Mesenteric fat pad (tissue), 1 donor: ENCODE measurements around the gene ST6GALNAC2. TPM values are rescaled to one million over a fixed set of nuclear protein-coding genes. Genes with fewer than 3 reads are reported as not detected.

ENCODE experiments used
- DNase-seq: peaks from one replicate; pipeline ENCODE4 v3.0.0-alpha.2; 2020; ENCODE audit warnings: low spot score
- total RNA-seq: library from RNA; stranded (reverse); fragmentation: NEBNext Ultra II Directional; extraction: Animal tissue kit (Norgen Biotek cat#: 25700); gene quantifications from one replicate; pipeline ENCODE4 v1.2.1, GENCODE V29; 2021
- donor health status: DM: yes; HTN: yes; CAD: no.

Gene ST6GALNAC2
- total RNA-seq, 1 donor from 2014 or later, result 5.5 TPM

- peak; percentile 97 for DNase-seq
These were observed 28.1 kb downstream of the ST6GALNAC2 start for GRCh38 chr17:76557368-76558197.

- DNase-seq, result no peak
These were observed 28.8 kb downstream of the ST6GALNAC2 start for GRCh38 chr17:76556765-76557367.

GRCh38 chr17:76554131-76554530, 31.5 kb downstream of the ST6GALNAC2 start:
- no peak for DNase-seq

- DNase-seq, result no peak
These were observed 32.3 kb downstream of the ST6GALNAC2 start for GRCh38 chr17:76553178-76553908.

GRCh38 chr17:76551685-76552084, 34.0 kb downstream of the ST6GALNAC2 start:
- DNase-seq, result no peak

GRCh38 chr17:76550712-76551615, 34.7 kb downstream of the ST6GALNAC2 start:
- no peak for DNase-seq

GRCh38 chr17:76549539-76549938, 36.1 kb downstream of the ST6GALNAC2 start:
- DNase-seq, result no peak

GRCh38 chr17:76549215-76549518, 36.5 kb downstream of the ST6GALNAC2 start:
- no peak for DNase-seq

GRCh38 chr17:76548378-76549214, 37.1 kb downstream of the ST6GALNAC2 start:
- no peak for DNase-seq

- DNase-seq, result no peak
These were observed 37.9 kb downstream of the ST6GALNAC2 start for GRCh38 chr17:76547642-76548202.

GRCh38 chr17:76547183-76547641, 38.4 kb downstream of the ST6GALNAC2 start:
- DNase-seq, result no peak

- DNase-seq, result no peak
These were observed 39.0 kb downstream of the ST6GALNAC2 start for GRCh38 chr17:76546556-76547182.

- no peak for DNase-seq
These were observed 39.6 kb downstream of the ST6GALNAC2 start for GRCh38 chr17:76545918-76546555.

GRCh38 chr17:76544546-76545365, 40.9 kb downstream of the ST6GALNAC2 start:
- DNase-seq, result no peak

GRCh38 chr17:76543826-76544545, 41.7 kb downstream of the ST6GALNAC2 start:
- no peak for DNase-seq

GRCh38 chr17:76543482-76543825, 42.2 kb downstream of the ST6GALNAC2 start:
- no peak for DNase-seq

- no peak for DNase-seq
These were observed 42.7 kb downstream of the ST6GALNAC2 start for GRCh38 chr17:76542984-76543383.
